ENCODE measurements around the gene RUNX1. TPM values are rescaled to one million over a fixed set of nuclear protein-coding genes. Genes with fewer than 3 reads are reported as not detected.

RUNX1 gene
- polyA plus RNA-seq, 3 donors = 6.2 to 49.7 (median 8.7) TPM

DNA sequence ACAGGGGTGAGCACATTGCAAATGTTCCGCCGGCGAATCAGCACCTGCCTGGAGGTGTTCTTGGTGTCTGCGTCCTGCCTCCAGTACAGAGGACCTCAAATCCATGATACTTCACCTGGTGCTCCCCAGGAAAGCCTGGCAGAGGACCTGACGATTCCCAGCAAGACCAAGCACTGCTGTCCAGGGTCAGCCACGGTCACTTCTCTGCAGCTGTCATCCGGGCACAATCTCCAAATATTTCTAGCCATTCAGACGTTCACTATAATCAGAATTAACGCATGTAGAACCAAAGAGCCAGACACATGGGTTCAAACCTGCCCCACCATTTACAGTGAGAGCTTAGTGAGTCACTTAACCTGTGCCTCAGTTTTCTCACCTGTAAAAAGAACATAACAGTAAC, 305.8 kb downstream of the RUNX1 start:
- Mint-ChIP-seq H3K36me3 (no peaks in the 10 kb centered on the region), H3K27ac (no peak overlapping the region), H3K4me1 (peaks cover 6% of the 10 kb centered on the region), H3K9me3 (no peaks in the 10 kb centered on the region), H3K27me3 (ENCODE audit: low read depth in 3 of 3) (peaks cover 4 to 6% (median 6%) of the 10 kb centered on the region in 3 donors), H3K4me3 (no peak overlapping the region)
- Histone ChIP-seq H3K27me3 (ENCODE audit: control insufficient read depth in 2 of 2, insufficient read depth in 2 of 2, low read length in 2 of 2) (no peaks in the 10 kb centered on the region), H3K9me3 (replicated peaks in 1 of 2; ENCODE audit: control insufficient read depth in 1 of 2, insufficient read depth in 1 of 2, low read length in 2 of 2) (no peaks in the 10 kb centered on the region), H3K4me3 (replicated peaks in 1 of 3; ENCODE audit: low read depth in 2 of 3, low read length in 3 of 3) (no peak overlapping the region), H3K27ac (ENCODE audit: low read depth in 1 of 2, low read length in 2 of 2) (no peak overlapping the region), H3K36me3 (replicated peaks in 1 of 2; ENCODE audit: control insufficient read depth in 1 of 2, insufficient read depth in 2 of 2, low read length in 2 of 2) (no peaks in the 10 kb centered on the region), H4K20me1 (ENCODE audit: insufficient read depth, low read length) (no peaks in the 10 kb centered on the region), H3K79me2 (ENCODE audit: insufficient read depth, low read length) (no peaks in the 10 kb centered on the region), H3K4me2 (replicated peaks; ENCODE audit: extremely low read depth, low read length, poor library complexity, severe bottlenecking) (no peak overlapping the region), H2AFZ (ENCODE audit: insufficient read depth, low read depth, low read length, poor library complexity, severe bottlenecking) (no peak overlapping the region), H3K4me1 (ENCODE audit: control insufficient read depth in 1 of 2, insufficient read depth in 2 of 2, low read length in 2 of 2) (peaks cover 5 to 9% of the 10 kb centered on the region in 2 donors), H3K9ac (ENCODE audit: insufficient read depth, low read length, poor library complexity, severe bottlenecking) (no peak overlapping the region)
- TF ChIP-seq, protein P1, sequence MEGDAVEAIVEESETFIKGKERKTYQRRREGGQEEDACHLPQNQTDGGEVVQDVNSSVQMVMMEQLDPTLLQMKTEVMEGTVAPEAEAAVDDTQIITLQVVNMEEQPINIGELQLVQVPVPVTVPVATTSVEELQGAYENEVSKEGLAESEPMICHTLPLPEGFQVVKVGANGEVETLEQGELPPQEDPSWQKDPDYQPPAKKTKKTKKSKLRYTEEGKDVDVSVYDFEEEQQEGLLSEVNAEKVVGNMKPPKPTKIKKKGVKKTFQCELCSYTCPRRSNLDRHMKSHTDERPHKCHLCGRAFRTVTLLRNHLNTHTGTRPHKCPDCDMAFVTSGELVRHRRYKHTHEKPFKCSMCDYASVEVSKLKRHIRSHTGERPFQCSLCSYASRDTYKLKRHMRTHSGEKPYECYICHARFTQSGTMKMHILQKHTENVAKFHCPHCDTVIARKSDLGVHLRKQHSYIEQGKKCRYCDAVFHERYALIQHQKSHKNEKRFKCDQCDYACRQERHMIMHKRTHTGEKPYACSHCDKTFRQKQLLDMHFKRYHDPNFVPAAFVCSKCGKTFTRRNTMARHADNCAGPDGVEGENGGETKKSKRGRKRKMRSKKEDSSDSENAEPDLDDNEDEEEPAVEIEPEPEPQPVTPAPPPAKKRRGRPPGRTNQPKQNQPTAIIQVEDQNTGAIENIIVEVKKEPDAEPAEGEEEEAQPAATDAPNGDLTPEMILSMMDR (IDR thresholded peaks at IDR 0.05) = no peak
- intact Hi-C loops (cut with micrococcal nuclease) = no loop called here
- WGBS (ENCODE audit: insufficient coverage) = 94% methylated on average over 9 of the region's 9 CpGs
- DNase-seq = no peak

DNA sequence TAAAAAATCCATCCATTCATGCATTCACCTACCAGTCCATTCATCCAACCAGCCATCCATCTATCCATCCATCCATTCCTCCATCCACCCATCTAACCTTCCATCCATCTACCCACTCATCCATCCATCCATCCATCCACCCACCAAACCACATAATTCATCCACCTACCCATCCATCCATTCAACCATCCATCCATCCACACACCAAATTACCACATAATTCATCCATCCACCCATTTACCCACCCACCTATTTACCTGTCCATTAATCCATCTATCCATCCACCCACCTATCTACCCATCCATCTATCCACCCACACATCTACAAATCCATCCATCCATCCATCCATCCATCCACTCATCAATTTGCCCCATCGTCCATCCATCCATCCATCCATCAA, 308.9 kb downstream of the RUNX1 start:
- no peaks in the 10 kb centered on the region for H3K9me3 Mint-ChIP-seq
- intact Hi-C loops (cut with micrococcal nuclease) = no loop called here
- Histone ChIP-seq H3K9me3 (replicated peaks in 1 of 2; ENCODE audit: control insufficient read depth in 1 of 2, insufficient read depth in 1 of 2, low read length in 2 of 2) (no peaks in the 10 kb centered on the region), H3K27ac (ENCODE audit: low read depth in 1 of 2, low read length in 2 of 2) (no peak overlapping the region), H3K36me3 (replicated peaks in 1 of 2; ENCODE audit: control insufficient read depth in 1 of 2, insufficient read depth in 2 of 2, low read length in 2 of 2) (no peaks in the 10 kb centered on the region), H2AFZ (ENCODE audit: insufficient read depth, low read depth, low read length, poor library complexity, severe bottlenecking) (no peak overlapping the region), H3K4me3 (replicated peaks in 1 of 3; ENCODE audit: low read depth in 2 of 3, low read length in 3 of 3) (no peak overlapping the region), H3K4me1 (ENCODE audit: control insufficient read depth in 1 of 2, insufficient read depth in 2 of 2, low read length in 2 of 2) (no peaks in the 10 kb centered on the region), H4K20me1 (ENCODE audit: insufficient read depth, low read length) (no peaks in the 10 kb centered on the region), H3K79me2 (ENCODE audit: insufficient read depth, low read length) (no peaks in the 10 kb centered on the region), H3K4me2 (replicated peaks; ENCODE audit: extremely low read depth, low read length, poor library complexity, severe bottlenecking) (no peak overlapping the region), H3K27me3 (ENCODE audit: control insufficient read depth in 2 of 2, insufficient read depth in 2 of 2, low read length in 2 of 2) (no peaks in the 10 kb centered on the region), H3K9ac (ENCODE audit: insufficient read depth, low read length, poor library complexity, severe bottlenecking) (no peak overlapping the region)
- peaks cover 3% of the 10 kb centered on the region for H3K4me1 Mint-ChIP-seq
- no CpG with 5 or more reads among the region's 1 CpG for WGBS (ENCODE audit: insufficient coverage)
- DNase-seq = no peak
- no peak overlapping the region for H3K27ac Mint-ChIP-seq
- H3K4me3 Mint-ChIP-seq = peak overlapping the region in 1 of 2 donors; percentile 47
- TF ChIP-seq, protein P1 (IDR thresholded peaks at IDR 0.05) = no peak
- H3K36me3 Mint-ChIP-seq = no peaks in the 10 kb centered on the region
- peaks cover 0 to 6% (median 3%) of the 10 kb centered on the region in 3 donors for H3K27me3 Mint-ChIP-seq (ENCODE audit: low read depth in 3 of 3)
